GM12891 (cell line): Measurements from ENCODE around the gene TBR1.

Experiments
- PAX5 ChIP-seq: IDR thresholded peaks from 2 replicates; pipeline ENCODE4 v1.6.1; 2011; ENCODE audit warnings: low read length, moderate library complexity, mild to moderate bottlenecking; ENCODE audit not compliant: insufficient read depth, severe bottlenecking
- POLR2A ChIP-seq: IDR thresholded peaks from 2 replicates; pipeline ENCODE4 v1.6.1; 2011; ENCODE audit warnings: low read depth, low read length, control low read depth
- POLR2AphosphoS5 ChIP-seq: IDR thresholded peaks from 2 replicates; pipeline ENCODE4 v1.6.1; 2011; ENCODE audit warnings: low read depth, low read length, control low read depth
- POU2F2 ChIP-seq: IDR thresholded peaks from 2 replicates; pipeline ENCODE4 v1.6.1; 2011; ENCODE audit warnings: low read depth, mild to moderate bottlenecking, control low read depth, low read length, moderate library complexity
- SPI1 ChIP-seq: IDR thresholded peaks from 2 replicates; pipeline ENCODE4 v1.6.1; 2011; ENCODE audit warnings: low read depth, low read length, control low read depth
- TAF1 ChIP-seq: IDR thresholded peaks from 2 replicates; pipeline ENCODE4 v1.6.1; 2011; ENCODE audit warnings: low read depth, low read length, control low read depth

- TF ChIP-seq POLR2A = no peak
- TF ChIP-seq POLR2AphosphoS5 = no peak
- no peak for TF ChIP-seq TAF1
- no peak for TF ChIP-seq PAX5
- TF ChIP-seq SPI1 = no peak
- TF ChIP-seq POU2F2 = no peak
Observed at GRCh38 chr2:161400076-161400475, 16.0 kb upstream of the TBR1 start.
